GM19467 (cell line): ENCODE results near the gene SEC16B.

Source experiments
- ATAC-seq: cut with Tn5 transposase; IDR thresholded peaks from one replicate; pipeline ENCODE4 v1.9.1; 2021; ENCODE audit warnings: mild to moderate bottlenecking, moderate library complexity; ENCODE audit not compliant: unreplicated experiment

SEC16B gene

GRCh38 chr1:177944016-177944949, 25.6 kb downstream of the SEC16B start:
- ATAC-seq = no peak

- ATAC-seq = no peak
Measured at GRCh38 chr1:177941976-177942375, 27.9 kb downstream of the SEC16B start.

GRCh38 chr1:177940682-177941081, 29.2 kb downstream of the SEC16B start:
- ATAC-seq = no peak

GRCh38 chr1:177937931-177938330, 31.9 kb downstream of the SEC16B start:
- ATAC-seq = no peak

DNA sequence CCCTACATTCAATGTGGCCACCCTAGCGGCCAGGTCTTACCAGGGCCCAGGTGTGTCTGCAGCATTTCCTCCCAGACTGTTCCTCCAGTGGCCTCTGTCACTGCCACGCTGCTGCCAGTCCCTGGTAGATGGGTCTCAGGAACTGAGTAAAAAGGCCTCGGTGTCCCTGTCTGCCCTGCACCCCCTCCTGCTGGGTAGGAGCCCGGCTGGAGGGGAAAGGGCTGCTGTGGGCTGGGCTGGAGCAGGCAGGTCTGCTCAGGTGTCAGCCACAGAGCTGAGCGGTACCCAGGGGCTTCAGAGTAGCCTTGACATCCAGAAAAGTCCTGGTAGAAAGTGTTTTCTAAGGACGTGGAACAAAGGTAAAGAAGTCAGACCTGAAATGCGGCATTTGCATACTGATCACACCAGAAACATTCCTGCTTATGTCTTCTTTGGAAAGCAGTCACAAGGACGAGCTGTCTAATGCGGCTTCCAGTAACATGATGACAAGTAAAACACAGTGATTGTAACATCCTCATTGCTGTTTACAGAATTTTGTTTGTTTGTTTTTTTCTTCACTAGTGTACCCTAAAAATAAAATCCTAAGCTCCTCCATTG, 32.6 kb downstream of the SEC16B start:
- ATAC-seq = no peak

GRCh38 chr1:177935638-177936415, 34.0 kb downstream of the SEC16B start:
- no peak for ATAC-seq

- no peak for ATAC-seq
Measured at GRCh38 chr1:177934927-177935326, 34.9 kb downstream of the SEC16B start.

- no peak for ATAC-seq
Measured at GRCh38 chr1:177934461-177934860, 35.4 kb downstream of the SEC16B start.

- ATAC-seq = no peak
Measured at GRCh38 chr1:177933881-177934280, 36.0 kb downstream of the SEC16B start.

DNA sequence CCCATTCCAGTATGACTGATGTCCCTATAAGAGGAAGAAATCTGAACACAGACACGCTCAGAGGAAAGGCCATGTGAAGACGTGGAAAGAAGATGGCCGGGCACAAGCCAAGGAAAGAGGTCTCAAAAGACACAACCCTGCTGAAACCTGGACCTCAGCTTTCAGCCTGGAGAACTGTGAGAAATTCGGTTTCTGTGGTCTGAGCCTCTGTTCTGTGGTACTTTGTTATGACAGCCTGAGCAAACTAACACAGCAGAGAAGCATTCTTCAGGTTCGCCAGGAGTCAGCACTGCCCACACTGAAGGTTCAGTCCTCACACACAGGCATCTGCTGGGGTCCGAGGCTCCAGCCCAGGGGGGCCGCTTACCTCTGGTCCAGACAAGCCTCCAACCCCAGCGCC, 37.7 kb downstream of the SEC16B start:
- no peak for ATAC-seq

GRCh38 chr1:177928952-177929351, 40.9 kb downstream of the SEC16B start:
- ATAC-seq = no peak

GRCh38 chr1:177928194-177928593, 41.7 kb downstream of the SEC16B start:
- ATAC-seq = no peak

GRCh38 chr1:177927021-177927596, 42.7 kb downstream of the SEC16B start:
- ATAC-seq = no peak

DNA sequence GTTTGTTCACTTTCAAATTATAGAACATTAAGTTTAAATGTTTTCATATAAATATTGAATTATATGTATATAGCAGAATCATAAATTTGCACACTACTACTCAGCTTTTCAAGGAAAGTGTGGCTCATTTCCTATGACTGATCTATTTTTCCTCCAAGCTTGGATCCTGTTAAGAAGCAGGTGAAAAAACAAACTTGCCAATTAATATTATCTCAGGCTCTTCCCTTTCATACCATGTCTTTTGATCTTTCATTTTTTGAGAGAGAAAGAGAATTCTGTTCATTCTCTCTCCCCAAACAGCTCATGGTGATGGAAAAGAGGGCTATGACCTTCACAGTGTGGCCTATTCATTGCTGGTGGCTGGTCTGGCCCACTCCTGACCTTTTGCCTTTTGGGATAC, 43.7 kb downstream of the SEC16B start:
- ATAC-seq = no peak

DNA sequence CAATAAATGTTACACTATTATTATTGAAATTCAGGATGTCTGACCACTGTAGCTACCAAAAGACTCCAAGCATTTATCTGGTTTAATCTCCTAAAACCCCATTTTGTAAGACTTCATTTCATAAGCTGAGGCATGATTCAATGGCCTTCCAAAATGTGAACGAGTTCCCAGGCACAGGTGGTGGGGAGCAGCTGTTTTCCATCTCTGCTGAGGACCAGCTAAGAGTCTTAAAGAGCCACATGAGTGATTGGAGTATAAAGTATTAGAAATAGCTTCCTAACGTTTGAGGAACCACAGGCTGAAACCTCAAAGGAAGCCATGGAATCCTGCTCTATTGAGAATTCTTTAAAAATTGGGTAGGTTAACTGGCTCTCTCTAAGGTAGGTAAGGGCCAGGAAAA, 44.9 kb downstream of the SEC16B start:
- no peak for ATAC-seq

DNA sequence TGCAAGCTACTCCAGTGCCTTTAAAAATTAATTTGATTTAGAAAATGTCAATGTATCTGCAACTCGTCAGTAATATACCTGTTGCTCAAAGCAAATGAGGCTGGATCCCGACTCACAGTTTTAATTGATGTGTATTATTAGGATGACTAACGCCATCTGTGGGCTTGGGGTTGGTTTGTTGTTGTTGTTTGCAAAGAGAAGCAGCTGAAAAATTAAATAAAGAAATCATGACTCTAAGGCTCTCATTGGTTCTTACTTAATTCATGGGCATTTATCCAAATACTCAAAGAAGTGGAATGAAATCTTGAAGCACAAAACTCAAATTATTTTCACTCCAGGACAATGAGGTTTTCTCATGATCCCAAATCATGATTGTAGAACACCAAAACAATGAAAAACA, 46.4 kb downstream of the SEC16B start:
- ATAC-seq = no peak

GRCh38 chr1:177922209-177922608, 47.6 kb downstream of the SEC16B start:
- no peak for ATAC-seq

DNA sequence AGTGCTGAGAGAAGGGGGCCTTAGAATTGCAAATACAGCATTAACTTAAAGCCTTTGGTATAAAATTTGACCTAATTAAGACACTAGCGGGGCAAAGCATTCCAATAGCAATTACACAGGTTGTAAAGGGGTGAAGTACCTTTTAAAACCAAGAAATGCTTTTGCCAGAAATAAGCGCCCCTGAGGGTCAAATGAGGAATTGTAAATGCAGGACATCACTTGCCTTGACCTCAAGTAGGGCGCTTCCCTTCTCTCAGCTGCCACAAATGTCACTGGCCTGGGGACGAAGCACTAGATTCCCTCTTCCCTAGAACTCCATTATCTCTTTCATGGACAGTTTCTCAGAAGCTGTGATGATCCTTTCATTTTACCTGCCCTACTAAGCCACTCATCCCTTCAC, 48.3 kb downstream of the SEC16B start:
- ATAC-seq = no peak

DNA sequence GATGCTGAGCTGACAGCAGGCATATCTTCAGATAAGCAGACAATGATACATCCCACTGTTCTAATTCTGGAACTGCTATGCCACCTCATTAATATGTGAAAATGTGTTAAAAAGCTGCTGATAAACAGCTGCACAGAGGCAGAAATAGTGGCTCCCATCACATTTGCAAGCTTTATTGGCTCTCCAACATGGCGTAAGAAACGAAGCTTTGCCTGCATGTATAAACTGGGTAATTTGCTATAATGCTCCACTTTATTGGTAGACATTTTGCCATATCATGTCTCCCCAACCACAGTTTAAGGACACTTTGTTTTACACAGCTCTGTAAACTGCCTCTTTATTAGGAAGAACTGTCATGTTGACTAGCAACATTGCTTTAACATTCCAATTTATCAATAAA, 49.8 kb downstream of the SEC16B start:
- no peak for ATAC-seq

DNA sequence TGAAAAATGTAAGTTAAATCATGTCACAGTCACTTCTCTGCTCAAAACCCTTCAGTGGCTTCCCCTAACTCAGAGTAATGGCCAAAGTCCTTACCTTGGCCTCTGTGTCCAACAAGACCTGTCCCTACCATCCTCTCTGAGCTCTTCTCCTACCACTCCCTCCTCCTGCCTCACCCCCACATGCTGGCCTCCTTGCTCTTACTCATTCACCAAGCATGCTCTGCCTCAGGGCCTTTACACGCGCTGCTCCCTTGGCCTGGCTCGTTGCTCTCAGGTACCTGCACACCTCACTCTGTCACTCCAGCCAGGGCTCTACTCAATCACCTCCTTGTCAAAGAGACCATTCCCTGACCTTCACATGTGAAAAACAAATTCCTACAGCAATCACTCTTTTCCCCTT, 54.2 kb downstream of the SEC16B start:
- ATAC-seq = no peak

DNA sequence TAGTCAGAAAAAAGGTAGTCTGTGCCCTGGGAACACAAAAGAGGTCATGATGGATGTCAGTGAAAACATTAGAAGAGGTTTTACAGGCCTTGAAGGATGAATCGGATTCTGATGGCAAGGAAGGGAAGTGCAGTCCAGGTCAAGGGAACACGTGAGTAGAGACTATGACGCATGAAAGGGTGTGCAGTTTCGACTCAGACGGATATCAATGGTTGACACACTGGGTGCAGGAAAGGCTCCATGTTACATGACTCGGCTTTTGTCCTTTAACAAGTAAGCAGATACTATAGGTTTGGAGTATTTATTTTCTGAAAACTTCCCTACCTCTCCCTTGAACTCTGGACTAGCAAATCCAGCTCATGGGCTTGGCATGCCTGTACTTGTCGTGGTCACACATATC, 55.3 kb downstream of the SEC16B start:
- no peak for ATAC-seq
